GM21528 (cell line): ENCODE measurements around the gene PACS1.

Experiments used
- ATAC-seq: cut with Tn5 transposase; IDR thresholded peaks from one replicate; pipeline ENCODE4 v1.9.1; 2021; ENCODE audit warnings: mild to moderate bottlenecking, moderate library complexity; ENCODE audit not compliant: unreplicated experiment, low FRiP score

The PACS1 gene

DNA sequence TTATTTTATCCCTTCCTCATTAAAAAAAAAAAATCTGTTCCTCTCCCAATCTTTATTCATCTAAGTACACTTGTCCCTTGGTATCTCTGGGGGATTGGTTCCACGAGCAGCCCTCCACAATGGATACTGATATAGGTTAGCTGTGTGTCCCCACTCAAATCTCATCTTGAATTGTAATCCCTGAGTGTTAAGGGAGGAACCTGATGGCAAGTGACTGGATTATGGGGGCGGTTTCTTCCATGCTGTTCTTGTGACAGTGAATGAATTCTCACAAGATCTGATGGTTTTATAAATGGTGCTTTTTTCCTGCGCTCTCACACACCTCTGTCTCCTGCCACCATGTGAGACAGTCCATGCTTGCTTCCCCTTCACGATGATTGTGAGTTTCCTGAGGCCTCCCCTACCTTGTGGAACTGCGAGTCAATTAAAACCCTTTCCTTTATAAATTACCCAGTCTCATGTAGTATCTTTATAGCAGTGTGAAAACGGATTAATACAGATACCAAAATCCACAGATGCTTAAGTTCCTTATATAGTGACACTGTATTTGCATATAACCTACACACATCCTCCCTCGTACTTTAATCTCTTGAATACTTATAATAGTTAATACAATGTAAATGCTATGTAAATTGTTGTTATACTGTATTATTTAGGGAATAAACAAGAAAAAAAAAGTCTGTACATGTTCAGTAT, 62.0 kb downstream of the PACS1 start:
- no peak for ATAC-seq

DNA sequence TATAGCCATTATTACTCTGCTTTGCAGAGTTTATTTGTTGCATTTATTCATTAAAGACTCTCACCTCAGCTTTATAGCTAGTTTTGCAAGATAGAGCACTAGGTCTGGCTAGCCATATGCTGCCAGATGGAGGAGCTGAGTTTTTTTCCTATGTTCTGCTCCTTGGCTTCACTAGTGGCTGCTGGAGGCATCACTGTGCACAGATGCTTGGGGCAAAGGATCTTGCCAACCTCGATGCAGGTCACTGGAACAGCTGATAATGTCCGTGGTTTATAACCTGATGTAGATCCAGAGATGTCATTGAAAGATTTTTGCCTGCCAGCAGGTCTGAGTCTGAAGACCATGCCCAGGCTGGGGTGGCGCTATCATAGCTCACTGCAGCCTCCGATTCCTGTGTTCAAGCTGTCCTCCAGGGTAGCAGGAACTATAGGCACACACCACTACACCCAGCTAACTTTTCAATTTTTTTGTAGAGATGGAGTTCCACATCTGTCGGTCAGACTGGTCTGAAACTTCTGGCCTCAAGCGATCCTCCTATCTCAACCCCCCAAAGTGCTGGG, 63.2 kb downstream of the PACS1 start:
- ATAC-seq, result no peak

DNA sequence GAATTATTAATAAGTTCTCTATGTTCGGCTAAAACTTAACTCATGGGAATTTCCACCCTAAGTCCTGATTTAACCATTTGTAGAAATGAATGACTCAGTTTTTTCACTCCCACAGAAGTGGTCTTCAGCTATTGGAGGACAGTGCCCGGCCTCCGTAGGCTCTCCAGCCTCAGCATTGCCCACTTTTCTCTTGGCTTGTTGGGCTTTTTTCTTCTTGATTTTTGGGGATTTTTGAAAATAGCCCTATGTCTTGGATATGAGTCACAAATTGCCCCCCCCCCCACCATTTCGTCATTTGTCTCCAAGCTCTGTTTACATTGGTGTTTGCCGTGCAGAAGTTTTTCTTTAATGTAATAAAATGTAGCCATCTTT, 66.7 kb downstream of the PACS1 start:
- ATAC-seq, result no peak

DNA sequence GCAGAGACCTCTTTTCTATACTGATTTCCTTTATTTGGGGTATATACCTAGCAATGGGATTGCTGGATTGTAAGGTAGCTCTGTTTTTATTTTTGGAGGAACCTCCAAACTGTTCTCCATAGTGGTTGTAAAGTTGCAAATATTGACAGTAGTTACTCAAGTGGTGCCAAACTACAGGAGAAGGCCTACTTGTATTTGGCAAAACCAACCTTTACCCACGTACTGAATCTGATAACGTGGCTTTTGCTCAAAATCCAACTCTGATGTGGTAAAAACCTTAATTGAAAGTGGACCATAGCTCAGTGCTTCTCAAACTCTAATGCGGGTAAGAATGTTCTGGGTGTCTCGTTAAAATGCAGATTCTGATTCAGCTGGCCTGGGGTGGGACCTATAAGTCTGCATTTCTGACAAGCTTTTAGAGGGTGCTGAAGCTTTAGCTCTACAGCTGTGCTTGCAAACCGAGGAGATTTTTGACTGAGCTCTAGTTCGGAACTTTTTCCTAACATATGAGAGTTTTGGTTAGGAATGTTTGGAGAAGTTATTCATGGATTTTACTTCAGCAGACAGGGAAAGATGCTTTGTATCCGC, 69.8 kb downstream of the PACS1 start:
- ATAC-seq, result no peak

DNA sequence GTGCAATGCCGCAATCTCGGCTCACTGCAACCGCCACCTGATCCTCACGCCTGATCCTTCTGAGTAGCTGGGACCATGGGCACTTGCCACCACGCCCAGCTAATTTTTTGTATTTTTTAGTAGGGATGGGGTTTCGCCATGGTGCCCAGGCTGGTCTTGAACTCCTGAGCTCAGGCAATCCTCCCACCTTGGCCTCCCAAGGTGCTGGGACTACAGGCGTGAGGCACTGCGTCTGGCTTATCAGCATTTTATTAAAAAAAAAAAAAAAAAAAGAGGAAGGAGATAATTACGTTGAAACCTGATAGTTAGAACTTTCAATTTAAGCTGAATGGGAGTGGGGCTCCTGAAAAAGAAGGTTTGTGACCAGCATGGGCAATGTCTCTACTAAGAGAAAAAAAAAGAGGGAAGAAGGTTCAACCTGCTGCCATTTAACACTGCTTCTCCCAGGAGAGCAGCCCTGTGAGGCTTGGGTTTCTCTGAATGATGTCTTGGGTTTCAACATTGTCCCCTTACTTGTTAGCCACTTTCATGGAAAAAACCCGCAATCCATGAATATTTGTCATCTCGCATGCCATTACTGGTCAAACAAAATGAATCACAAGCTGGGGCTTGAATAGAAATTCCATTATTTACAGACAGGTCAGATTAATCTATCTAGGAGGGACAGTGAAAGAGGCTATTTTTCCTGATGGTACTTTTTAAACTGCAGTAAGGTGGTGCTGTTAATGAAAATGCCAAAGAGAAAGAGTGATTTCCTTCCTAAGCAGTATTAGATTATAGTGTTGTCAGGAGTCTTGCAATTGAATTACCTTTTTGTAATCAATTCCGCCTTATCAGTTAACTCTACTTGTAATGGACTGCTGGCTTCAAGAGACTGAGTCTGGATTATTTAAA, 72.5 kb downstream of the PACS1 start:
- ATAC-seq, result no peak

DNA sequence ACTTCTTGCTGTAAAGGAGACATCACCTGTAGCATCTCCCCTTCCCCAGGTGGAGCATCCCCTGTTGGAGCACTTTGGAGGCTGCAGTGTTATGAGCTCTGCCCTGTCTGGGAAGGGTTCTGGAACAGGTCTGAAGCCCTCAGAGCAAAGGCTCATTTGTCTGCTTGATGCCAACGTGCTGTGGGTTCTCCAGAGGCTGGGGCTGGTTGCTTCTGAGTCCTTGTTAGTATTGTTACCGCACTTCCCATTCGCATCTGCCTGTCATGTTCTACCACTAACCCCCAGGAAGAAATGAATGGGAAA, 73.1 kb downstream of the PACS1 start:
- ATAC-seq, result no peak

DNA sequence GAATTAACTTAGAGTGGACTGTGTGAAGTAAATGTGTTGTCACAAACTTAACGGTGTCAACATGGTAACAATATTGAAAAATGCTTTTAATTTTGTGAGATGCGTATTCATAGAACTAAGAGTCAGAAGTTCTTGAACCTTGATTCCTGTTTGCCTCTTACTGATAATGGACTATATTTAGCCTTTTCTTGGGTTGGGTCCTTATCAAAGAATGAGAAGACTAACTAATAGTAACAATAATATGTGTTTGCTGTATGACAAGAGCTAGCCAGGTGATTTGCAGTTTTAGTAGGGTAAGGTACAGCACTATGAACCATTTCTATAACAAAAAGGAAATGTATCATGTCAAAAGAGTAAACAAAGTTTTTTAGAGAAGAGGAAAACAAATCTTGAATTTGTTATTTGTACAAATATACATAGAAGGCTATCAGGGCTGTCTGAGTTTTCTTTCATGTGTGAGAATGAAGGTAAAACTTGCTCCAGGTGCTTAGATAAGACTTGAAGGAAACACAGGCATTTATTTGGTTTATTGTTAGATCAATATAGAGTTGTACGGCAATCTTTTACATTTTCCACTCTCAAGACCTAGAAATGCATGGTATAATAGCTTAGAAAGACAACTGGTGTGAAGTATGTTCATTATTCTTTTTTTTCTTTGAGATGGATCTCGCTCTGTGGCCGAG, 74.1 kb downstream of the PACS1 start:
- no peak for ATAC-seq

DNA sequence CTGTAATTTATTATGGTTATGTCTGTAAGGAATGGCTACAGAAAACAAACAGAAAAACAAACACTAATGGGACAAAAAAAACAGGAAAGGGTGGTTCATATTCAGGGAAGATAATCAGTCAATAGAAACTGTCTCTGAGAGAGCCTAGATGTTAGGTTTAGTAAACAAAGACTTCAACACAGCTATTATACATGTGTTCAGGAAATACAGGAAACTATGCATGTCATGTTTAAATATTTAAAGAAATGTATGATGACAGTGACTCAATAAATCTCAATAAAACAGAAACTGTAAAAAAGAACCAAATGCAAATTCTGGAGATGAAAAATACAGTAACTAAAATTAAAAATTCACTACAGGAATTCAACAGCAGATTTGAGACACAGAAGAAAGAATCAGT, 76.0 kb downstream of the PACS1 start:
- ATAC-seq, result no peak

DNA sequence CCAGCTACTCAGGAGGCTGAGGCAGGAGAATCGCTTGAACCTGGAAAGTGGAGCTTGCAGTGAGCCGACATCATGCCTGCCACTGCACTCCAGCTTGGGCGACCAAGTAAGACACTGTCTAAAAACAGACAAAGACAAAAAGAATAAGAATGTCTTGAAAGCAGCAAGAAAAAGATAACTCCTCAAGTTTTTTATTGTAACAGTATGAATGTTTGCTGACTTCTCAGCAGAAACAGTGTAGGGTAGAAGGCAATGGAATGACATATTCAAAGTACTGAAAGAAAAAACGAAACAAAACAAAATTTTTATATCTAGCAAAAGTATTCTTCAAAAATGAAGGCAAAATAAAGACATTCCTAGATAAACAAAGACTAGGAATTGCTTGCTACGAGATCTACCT, 76.9 kb downstream of the PACS1 start:
- no peak for ATAC-seq

DNA sequence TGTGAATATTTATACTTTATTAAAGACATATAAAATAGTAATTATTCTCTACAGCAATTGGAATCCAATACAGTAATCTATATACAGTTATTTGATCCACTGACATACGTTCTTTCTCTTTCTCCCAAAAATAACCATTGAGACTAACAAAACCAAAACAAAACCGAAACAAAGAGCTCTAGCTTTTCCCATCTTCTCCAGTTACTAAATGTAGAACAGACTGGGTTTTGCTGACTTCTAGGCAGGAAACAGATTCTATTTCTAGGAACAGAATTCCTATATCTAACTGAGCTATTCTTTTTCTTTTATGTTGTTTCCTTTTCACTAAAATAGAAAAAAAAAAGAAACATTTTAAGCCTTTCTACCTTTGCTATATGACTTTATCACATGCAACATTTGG, 80.1 kb downstream of the PACS1 start:
- no peak for ATAC-seq

DNA sequence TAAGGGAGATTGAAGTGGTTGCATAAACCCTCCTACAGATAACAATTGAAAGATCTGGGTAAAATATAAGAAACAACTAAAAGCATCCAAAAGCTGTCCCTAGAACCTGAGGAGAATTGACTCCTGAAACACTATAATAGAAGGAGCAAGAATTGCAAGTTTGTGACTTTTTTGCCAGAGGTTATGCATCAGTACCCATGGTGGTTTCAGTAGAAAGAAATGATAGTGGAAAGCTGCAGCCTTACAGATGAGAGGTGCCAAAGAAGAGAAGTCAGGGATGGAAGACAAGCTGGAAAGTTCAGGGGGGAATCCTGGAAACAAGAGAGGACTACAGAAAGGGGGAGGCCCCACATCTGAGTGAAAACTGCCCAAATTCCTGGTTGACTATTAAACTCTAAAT, 80.7 kb downstream of the PACS1 start:
- ATAC-seq, result no peak

DNA sequence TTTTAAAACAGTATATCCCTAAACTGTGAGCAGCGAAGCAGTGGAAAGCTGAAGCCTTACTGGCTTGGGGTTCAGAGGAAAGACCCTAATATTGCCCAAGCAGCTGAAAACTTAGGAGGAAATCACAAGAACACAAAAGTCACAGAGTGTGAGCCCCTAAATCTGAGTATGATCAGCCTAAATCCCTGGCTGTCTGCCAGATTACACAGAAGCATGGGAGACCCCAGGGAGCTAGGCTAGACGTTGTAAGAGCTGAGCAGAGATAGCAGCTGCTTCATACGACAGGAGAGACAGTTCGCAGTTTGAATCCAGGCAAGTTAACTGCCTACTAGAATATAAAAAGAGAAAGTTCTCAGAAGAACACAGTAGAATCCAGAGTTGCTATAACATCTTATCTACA, 81.2 kb downstream of the PACS1 start:
- ATAC-seq, result no peak

DNA sequence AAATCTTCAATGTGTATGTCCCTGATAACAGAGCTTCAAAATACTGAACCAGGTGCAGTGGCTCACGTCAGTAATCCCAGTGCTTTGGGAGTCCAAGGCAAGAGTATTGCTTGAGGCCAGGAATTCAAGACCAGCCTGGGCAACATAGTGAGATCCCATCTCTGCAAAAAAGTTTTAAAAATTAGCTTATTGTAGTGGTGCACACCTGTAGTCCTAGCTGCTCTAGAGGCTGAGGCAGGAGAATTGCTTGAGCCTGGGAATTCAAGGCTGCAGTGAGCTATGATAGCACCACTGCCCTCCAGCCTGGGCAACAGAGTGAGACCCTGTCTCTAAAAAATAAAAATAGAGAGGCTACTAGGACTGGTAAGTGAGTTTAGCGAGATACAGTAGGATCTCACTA, 84.0 kb downstream of the PACS1 start:
- ATAC-seq, result no peak

DNA sequence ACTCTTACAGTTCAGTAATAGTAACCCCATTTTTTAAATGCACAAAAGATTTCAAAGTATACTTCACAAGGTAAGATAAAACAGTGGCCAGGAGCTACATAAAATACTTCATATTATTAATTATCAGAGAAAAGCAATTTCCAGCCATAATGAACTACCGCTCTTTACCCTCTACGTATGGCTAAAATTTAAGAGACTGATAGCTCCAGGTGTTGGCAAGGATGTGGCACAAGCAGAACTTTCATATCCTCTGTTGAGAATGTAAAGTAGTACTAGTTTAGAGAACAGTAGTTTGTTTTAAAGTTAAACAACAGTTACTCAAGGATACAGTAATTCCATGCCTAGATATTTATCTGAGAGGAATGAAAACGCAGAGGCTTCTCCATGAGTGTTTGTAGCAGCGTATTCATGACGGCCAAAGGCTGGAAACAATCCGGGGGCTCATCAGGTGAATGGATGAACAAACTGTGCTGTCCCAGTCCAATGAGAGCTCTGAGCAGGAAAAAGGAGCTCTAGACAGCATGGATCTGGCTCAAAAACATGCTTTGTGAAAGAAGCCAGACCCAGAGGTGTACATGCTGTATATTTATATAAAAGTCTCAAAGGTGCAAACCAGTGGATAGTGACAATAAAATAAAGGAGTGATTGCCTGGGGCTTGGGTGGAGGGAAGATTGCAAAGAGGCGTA, 85.5 kb downstream of the PACS1 start:
- no peak for ATAC-seq

DNA sequence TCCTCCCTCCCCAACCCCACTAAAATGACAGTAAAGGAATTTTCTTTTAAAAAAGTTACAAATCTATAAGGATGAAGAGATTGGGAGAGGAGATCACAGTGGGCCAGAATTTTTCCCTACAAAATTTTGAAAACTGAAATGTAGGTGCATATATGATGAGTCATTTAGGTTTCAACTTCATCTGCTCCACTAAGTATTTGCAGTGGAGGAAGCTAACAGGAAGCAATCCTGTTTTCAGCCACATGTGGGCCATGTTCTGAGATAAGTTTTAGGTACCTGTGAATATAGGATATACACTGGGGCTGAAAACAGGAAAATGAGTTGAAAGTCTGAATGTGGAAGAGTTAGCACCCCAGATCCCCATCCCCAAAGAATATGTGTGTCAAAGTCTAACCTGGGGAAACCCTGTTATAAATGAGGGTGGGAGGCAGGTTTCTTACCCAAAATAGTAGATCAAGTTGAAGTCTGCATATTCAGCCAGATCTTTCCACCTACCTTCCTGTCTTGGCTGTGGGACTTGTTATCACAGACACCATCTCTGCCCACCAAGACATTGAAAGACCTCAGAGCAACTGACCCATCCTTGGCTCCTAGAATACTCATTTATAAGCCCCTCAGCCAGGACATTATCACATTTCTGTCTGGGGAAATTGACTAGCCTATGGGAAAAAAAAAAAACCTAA, 87.3 kb downstream of the PACS1 start:
- no peak for ATAC-seq

DNA sequence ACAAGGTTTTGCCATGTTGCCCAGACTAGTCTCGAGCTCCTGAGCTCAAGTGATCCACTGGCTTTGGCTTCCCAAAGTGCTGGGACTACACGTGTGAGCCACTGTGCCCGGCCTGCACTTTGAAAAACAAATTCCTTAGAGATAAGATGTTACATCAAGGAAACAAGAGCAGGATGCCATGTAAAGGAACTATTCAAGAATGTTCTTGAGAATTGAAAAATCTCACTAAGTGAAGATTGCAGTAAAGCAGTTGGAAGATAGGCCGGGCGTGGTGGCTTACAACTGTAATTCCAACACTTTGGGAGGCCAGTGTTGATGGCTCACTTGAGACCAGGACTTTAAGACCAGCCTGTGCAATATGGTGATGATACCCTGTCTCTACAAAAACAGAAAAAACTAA, 88.1 kb downstream of the PACS1 start:
- no peak for ATAC-seq

DNA sequence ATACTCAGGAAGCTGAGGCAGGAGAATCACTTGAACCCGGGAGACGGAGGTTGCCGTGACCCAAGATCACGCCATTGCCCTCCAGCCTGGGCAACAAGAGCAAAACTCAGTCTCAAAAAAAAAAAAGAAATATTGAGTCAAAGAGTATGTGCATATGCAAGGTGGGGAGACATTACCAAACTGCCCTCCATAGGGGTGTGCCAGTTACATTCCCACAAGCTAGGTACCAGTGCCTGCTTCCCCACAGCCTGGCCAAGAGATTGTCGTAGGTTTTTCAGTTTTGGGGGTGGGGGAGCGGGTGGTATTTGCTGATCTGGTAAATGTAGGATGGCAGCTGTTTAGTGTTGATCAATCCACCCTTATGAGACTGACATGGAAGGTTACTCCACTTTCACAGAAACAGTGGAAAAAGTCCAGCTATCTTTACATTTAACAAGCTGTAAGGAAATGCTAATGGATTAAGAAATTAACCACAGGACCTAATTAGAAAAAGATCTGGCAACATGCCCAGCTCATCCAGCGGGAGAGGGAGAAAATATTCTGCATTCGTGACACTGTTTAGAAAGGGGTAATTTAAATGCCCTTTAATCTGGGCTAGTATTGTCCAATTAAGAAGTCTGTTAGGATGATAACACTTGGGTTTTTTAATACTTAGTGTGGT, 89.4 kb downstream of the PACS1 start:
- ATAC-seq, result no peak

DNA sequence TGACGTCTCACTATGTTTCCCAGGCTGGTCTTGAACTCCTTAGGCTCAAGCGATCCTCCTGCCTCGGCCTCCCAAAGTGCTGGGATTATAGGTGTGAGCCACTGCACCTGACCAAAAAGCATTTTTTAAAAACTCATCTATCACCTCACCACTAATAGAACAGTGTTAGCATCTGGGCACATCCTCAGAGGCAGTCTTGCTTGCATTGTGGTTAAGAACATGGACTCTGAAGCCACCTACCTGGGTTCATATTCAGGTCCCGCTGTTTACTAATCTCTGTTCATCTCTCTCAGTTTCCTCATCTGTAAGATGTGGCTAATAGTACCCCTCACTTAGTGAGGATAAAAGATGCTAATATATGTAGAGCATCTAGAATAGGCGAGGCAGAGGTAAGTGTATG, 90.6 kb downstream of the PACS1 start:
- no peak for ATAC-seq

DNA sequence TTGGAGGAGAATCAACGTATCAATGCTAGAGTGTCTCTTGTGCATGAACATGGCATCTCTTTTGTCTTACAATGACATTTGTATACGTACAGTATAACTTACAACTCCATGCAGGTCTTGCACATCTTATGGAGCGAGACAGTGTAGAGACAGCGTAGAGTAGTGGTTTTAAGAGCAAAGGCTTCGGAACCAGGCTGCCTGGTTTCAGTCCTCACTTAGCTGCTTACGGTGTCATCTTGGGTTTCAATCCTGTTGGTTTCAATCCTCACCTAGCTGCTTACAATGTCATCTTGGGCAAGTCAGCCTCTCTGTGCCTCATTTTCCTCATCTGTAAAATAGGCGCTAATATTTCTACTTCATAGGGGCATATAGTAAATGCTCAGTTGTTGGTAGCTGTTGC, 98.2 kb downstream of the PACS1 start:
- no peak for ATAC-seq
